Right renal pelvis (tissue), 4 donors: ENCODE measurements around the gene WDR74. TPM values are rescaled to one million over a fixed set of nuclear protein-coding genes. Genes with fewer than 3 reads are reported as not detected.

Experiments used
- DNase-seq, 4 donors: peaks; one replicate each; pipeline ENCODE4 v3.0.0-alpha.2; 2013; ENCODE audit warnings: low read depth in 4 of 4, low spot score in 3 of 4, missing footprints in 1 of 4
- polyA plus RNA-seq, 4 donors: library from polyadenylated mRNA; unstranded; fragments of 120-200 nt; gene quantifications; one replicate each; pipeline ENCODE4 v1.2.1, GENCODE V29; 2013; ENCODE audit not compliant: insufficient read length in 4 of 4

WDR74 gene
- polyA plus RNA-seq, 4 donors, result 35.4 to 40.9 (median 38.7) TPM

DNA sequence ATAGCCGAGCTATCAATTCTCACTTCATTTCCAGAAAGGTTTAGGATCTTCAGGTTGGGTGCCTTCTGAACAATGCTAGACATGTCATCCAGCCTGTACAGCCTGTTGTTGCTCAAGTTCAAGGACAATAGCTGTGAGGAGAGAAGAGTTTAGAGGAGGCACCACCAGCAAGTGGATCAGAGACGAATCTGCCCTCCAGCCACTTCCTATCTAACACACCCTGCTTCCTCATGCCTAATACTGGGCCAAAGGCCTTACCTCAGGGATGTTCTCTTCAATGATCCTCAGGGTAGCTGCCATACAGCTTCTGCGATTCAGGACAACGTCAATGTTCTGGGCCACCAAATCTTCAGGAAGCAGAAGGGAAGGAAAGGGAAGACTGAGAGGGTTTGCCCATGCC is 38.3 kb downstream of the WDR74 start:
- DNase-seq, result no peak

DNA sequence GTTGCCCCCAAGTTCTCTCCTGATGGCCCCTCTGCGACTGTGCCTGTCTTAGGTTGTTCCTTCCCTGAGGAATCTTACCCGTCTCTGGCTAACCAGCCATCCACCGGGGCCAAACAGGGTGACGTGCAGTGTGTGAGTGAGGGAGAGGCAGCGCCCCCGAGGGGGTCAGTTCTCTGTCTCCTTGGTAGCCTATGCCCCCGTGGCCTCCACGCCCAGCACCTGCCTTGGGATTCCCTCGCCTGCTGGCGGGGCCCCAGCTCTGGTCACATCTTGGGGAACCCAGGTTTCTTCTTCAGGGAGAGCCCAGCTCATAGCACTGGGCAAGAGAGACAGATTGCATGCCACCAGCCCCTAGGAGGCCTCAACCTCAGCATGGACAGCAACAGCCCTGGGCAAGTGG is 39.9 kb downstream of the WDR74 start:
- no peak for DNase-seq

DNA sequence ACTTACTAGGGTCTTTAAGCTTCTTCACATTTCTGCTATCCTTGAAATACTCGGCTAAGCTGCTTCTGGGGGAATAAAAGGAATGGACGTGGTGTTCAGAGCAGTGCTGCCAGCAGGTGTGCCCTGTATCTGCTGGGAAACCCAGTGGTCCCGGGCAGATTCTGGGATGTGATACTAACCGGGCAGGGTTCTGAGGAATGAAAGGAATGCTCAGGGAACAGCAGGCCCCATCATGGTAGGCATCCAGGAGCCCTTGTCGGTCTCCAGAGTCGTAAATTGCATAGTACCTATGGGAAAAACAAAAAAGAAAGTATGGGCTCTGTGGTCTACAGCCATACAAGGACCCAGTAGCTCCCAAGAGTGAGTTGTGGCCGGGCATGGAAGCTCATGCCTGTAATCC is 43.1 kb downstream of the WDR74 start:
- no peak for DNase-seq

DNA sequence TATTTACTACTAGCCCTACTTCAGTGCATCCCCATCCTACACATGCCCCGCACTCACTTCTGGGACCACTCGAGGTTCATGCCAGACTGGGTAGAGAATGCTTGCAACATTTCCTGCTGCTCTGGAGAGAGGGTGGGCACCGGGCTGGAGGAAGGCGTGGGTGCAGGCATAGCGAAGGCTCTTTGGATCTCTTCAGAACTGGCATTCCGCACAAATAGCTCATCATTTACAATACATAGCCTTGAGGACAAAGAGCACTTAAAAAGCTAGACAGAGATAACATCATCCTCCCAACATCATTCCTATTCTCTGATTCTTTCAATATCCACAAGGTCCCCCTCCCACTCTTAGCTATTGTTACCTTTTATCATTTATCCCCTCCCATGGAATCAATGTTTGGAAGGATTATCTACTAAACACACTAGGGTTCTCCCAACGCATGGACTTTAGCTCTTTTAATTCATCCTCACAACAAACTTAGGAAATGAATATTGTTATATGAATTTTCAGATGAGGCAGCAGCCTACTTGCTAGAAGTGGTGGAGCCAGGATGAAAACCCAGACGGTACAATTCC is 45.1 kb downstream of the WDR74 start:
- no peak for DNase-seq

DNA sequence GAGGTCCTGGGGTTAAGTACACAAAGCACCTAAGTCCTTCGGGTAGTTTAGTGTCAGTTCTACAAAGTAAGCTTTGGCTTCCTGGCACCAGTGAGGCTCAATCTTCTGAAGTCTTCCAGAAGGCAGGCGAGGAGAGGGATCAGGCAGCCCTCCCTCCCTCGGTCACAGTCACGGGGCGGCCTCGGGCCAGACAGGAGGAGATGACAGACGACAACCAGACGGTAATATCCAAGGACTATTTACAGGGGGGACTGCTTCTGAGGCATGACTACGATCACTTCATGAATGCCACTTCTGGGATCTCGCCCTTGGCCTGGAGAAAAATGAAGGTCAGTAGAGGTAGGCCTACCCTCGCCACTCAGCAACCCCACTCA is 47.2 kb downstream of the WDR74 start:
- DNase-seq, result no peak

DNA sequence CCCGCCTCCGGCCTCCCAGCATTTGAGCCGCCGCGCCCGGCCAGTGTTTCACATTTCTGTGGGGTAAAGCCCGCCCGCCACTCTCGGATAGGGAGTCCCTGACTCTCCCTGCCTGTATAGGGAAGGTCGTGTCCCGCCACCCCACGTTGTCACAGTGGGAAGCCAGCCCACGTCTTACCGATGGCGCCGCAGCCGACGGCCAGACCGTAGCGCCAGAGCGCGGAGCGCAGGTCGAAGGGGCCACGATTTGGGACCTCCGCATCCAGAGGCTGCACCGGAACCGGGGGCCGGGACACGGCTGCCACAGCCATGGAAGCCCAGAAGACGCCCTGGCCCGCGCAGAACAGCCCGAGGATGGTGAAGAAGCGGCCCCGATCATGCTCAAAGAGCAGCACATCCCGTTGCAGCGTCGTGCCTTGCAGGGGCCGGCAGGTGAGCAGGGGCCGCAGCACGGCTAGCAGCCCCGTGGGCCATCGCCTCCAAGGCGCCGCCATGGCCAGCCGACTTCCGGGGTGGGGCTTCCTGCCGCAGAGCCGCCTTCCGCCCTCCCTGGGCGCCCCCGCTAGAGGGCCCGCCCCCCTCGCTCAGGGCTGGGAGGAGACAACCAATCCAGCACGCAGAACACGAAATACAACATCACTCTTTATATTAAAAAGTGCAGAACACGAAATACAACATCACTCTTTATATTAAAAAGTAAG is 47.7 kb downstream of the WDR74 start, which contains the start of gene TMEM223:
TSS of gene TMEM223 (minus strand) at position 506 of the 701 bp plus-strand sequence. CDS start at position 494, 12 bp downstream.
- peak in 2 of 4 donors; percentile 67 to 70 for DNase-seq

DNA sequence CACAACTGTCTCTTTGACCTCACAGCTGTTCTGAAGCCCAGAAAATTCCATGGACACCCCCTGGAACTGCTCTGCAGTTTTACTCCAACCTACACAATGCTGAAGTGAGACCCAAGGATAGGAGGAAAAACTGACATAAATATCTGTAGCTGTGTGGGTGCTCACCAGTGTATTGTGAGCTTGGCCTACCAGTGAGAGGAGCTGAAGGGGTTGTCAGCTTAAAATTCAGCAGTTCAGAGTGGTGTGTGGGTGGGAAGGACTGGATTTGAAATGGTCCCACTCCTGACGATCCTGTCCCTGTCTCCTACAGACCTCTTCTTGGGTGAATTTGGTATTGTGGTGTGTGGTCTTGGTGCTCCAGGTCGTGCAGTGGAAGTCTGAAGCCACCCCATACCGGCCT is 49.8 kb downstream of the WDR74 start:
- no peak for DNase-seq

DNA sequence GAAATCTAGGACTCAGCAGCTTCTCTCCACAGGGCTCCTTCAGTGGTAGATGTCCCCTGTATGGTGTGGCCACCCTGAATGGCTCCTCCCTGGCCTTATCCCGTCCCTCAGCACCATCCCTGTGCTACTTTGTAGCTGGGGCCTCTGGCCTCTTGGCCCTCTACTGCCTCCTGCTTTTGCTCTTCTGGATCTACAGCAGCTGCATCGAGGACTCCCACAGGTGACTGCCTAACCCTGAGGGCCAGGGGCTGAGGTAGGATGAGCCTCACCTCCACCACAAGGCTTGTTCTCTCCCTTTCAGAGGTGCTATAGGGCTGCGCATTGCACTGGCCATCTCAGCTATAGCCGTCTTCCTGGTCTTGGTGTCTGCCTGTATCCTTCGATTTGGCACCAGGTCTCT is 50.4 kb downstream of the WDR74 start:
- no peak for DNase-seq

DNA sequence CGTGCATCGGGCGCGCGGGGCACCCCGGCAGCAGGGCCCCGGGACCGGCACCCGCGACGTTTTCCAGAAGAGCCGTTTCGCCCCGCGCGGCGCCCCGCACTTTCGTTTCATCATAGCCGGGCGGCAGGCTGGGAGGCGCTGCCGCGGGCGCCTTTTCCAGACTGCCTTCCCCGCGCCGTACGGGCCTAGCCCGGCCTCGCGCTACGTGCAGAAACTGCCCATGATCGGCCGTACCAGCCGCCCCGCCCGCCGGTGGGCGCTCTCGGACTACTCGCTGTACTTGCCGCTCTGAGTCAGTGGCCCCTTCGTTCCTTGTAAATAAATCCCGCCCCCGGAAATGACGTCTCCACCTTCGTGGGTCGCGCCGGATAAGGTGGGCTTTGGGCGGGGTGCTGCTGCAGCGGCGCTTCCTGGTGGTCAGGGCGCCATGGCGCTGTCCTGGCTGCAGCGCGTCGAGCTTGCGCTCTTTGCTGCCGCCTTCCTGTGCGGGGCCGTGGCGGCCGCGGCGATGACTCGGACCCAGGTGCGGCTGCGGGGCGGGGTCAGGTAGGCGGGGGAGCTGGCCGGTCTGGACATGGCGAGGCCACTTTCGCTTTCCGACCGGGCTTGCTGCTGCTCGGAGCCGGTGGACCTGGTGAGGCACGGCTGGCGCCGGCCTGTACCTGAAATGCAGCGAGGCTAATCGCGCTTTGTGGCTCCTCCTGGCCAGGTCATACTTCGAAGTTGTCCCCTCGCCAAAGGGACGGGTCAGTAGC is 52.2 kb downstream of the WDR74 start, which contains the start of gene TMEM179B:
TSS of gene TMEM179B (plus strand) at position 398 of the 755 bp plus-strand sequence. CDS start at position 428, 30 bp downstream.
- peak; percentile 98 for DNase-seq

DNA sequence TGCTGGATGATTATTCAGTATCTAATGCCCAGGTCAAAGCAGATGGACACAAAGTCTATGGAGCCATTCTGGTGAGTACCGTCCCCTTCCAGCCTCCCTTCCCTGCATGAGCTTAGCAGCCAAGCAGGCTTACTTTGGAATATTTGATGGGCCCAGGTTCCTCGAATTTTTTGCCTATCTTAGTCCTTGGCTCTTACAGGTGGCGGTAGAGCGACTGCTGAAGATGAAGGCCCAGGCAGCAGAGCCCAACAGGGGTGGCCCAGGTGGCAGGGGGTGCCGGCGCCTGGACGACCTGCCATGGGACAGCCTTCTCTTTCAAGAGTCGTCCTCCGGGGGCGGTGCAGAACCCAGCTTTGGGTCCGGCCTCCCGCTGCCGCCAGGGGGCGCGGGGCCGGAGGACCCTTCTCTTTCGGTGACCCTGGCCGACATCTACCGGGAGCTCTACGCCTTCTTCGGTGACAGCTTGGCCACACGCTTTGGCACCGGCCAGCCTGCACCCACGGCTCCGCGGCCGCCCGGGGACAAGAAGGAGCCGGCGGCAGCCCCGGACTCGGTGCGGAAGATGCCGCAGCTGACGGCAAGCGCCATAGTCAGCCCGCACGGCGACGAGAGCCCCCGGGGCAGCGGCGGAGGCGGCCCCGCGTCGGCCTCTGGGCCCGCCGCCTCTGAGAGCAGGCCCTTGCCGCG is 52.9 kb downstream of the WDR74 start:
- DNase-seq, result peak in 3 of 4 donors; percentile 81 to 83 (median 83)

Other genes starting within 250 kb of the WDR74 start
- gene TUT1, start 248.1 kb downstream of the WDR74 start, polyA plus RNA-seq, result 10 to 100 TPM; 22.2 to 25.5 (median 23.7) TPM
- gene MTA2, start 237.7 kb downstream of the WDR74 start, polyA plus RNA-seq, result 10 to 100 TPM; 90.8 to 99.5 (median 93.4) TPM
- 10 to 100 TPM; 27.9 to 40.2 (median 36.0) TPM for gene EML3, start 226.8 kb downstream of the WDR74 start, polyA plus RNA-seq
- gene ROM1, start 226.3 kb downstream of the WDR74 start, polyA plus RNA-seq, result 1 to 10 TPM; 3.0 to 3.5 (median 3.4) TPM
- 10 to 100 TPM; 28.7 to 43.6 (median 32.6) TPM for gene B3GAT3, start 217.6 kb downstream of the WDR74 start, polyA plus RNA-seq
- 100 to 1,000 TPM; 387 to 413 (median 398) TPM for gene GANAB, start 193.0 kb downstream of the WDR74 start, polyA plus RNA-seq
- 10 to 100 TPM; 19.9 to 23.8 (median 20.8) TPM for gene INTS5, start 186.3 kb downstream of the WDR74 start, polyA plus RNA-seq
- 10 to 100 TPM; 54.5 to 63.6 (median 61.6) TPM for gene C11orf98, start 174.4 kb downstream of the WDR74 start, polyA plus RNA-seq
- 1 to 10 TPM; 3.8 to 7.5 (median 4.9) TPM for gene CSKMT, start 174.3 kb downstream of the WDR74 start, polyA plus RNA-seq
- gene UQCC3, start 167.9 kb downstream of the WDR74 start, polyA plus RNA-seq, result 10 to 100 TPM in 1 of 4 donors, 1 to 10 TPM in 3; 7.3 to 12.8 (median 8.0) TPM
- gene LBHD1, start 167.3 kb downstream of the WDR74 start, polyA plus RNA-seq, result 1 to 10 TPM; 3.3 to 8.6 (median 7.8) TPM
- 100 to 1,000 TPM; 147 to 179 (median 149) TPM for gene UBXN1, start 160.5 kb downstream of the WDR74 start, polyA plus RNA-seq
- 1 to 10 TPM in 2 of 4 donors, under 1 TPM in 2; 0.91 to 1.5 (median 1.1) TPM for gene LRRN4CL, start 150.1 kb downstream of the WDR74 start, polyA plus RNA-seq
- 10 to 100 TPM; 60.3 to 69.8 (median 68.3) TPM for gene BSCL2, start 132.2 kb downstream of the WDR74 start, polyA plus RNA-seq
- gene GNG3, start 131.9 kb downstream of the WDR74 start, polyA plus RNA-seq, result 1 to 10 TPM; 1.4 to 2.4 (median 1.9) TPM
- gene HNRNPUL2, start 112.1 kb downstream of the WDR74 start, polyA plus RNA-seq, result 10 to 100 TPM; 78.0 to 87.0 (median 84.2) TPM
- 10 to 100 TPM; 35.6 to 44.1 (median 42.3) TPM for gene TTC9C, start 111.1 kb downstream of the WDR74 start, polyA plus RNA-seq
- 1 to 10 TPM; 6.5 to 8.4 (median 7.2) TPM for gene ZBTB3, start 85.4 kb downstream of the WDR74 start, polyA plus RNA-seq
- gene POLR2G, start 78.0 kb downstream of the WDR74 start, polyA plus RNA-seq, result 100 to 1,000 TPM; 147 to 159 (median 148) TPM
- gene TAF6L, start 68.2 kb downstream of the WDR74 start, polyA plus RNA-seq, result 10 to 100 TPM; 24.9 to 30.9 (median 28.4) TPM
- gene TMEM179B, start 52.2 kb downstream of the WDR74 start, polyA plus RNA-seq, result 10 to 100 TPM; 64.6 to 72.9 (median 68.3) TPM
- gene TMEM223, start 47.6 kb downstream of the WDR74 start, polyA plus RNA-seq, result 10 to 100 TPM; 22.3 to 31.0 (median 25.5) TPM
- 100 to 1,000 TPM; 113 to 129 (median 123) TPM for gene NXF1, start 34.1 kb downstream of the WDR74 start, polyA plus RNA-seq
- 10 to 100 TPM; 53.5 to 60.8 (median 57.8) TPM for gene STX5, start 7.5 kb downstream of the WDR74 start, polyA plus RNA-seq
- under 1 TPM in 1 of 4 donors, not detected in 3; 0.17 TPM for gene TEX54, start 6.7 kb downstream of the WDR74 start, polyA plus RNA-seq
- 100 to 1,000 TPM; 182 to 190 (median 189) TPM for gene SLC3A2, start 41.3 kb upstream of the WDR74 start, polyA plus RNA-seq
- under 1 TPM; 0.07 to 0.13 (median 0.09) TPM for gene CHRM1, start 81.8 kb upstream of the WDR74 start, polyA plus RNA-seq
- 10 to 100 TPM; 20.2 to 38.4 (median 30.5) TPM for gene SLC22A6, start 145.4 kb upstream of the WDR74 start, polyA plus RNA-seq
- 10 to 100 TPM; 33.7 to 58.1 (median 46.7) TPM for gene SLC22A8, start 176.3 kb upstream of the WDR74 start, polyA plus RNA-seq